Measurements from ENCODE around the gene EPN3.

Gene EPN3

GRCh38 chr17:50513495-50513894, 19.0 kb upstream of the EPN3 start:
- no peak overlapping the region for H3K4me3 ChIP-seq (ENCODE audit: extremely low read depth, insufficient read depth, low read length, poor library complexity, severe bottlenecking)
- no peaks in the 10 kb centered on the region for H3K36me3 ChIP-seq (ENCODE audit: control insufficient read depth, insufficient read depth, low read length)
- WGBS, 2 experiments (ENCODE audit: insufficient coverage in 2 of 2) = 80 to 91% methylated on average over 3 of the region's 4 CpGs
- no peaks in the 10 kb centered on the region for H3K9me3 ChIP-seq (ENCODE audit: control insufficient read depth, low read length)
- peaks cover 11% of the 10 kb centered on the region for H3K4me1 ChIP-seq (ENCODE audit: control insufficient read depth, insufficient read depth, low read length, poor library complexity, severe bottlenecking)
- H3K27ac ChIP-seq (ENCODE audit: low read depth, low read length, severe bottlenecking) = no peak overlapping the region

GRCh38 chr17:50514388-50514787, 18.1 kb upstream of the EPN3 start:
- no peak overlapping the region for H3K27ac ChIP-seq (ENCODE audit: low read depth, low read length, severe bottlenecking)
- WGBS, 2 experiments (ENCODE audit: insufficient coverage in 2 of 2) = 65% methylated on average over 3 of the region's 3 CpGs; no CpG with 5 or more reads in 1 of the 2 experiments
- H3K4me3 ChIP-seq (ENCODE audit: extremely low read depth, insufficient read depth, low read length, poor library complexity, severe bottlenecking) = no peak overlapping the region

GRCh38 chr17:50514936-50515702, 17.4 kb upstream of the EPN3 start:
- H3K4me3 ChIP-seq (ENCODE audit: extremely low read depth, insufficient read depth, low read length, poor library complexity, severe bottlenecking) = no peak overlapping the region
- 56 to 88% methylated on average over 2 to 6 of the region's 6 CpGs for WGBS, 2 experiments (ENCODE audit: insufficient coverage in 2 of 2)
- no peak overlapping the region for H3K27ac ChIP-seq (ENCODE audit: low read depth, low read length, severe bottlenecking)
- no peaks in the 10 kb centered on the region for H3K36me3 ChIP-seq (ENCODE audit: control insufficient read depth, insufficient read depth, low read length)
- H3K9me3 ChIP-seq (ENCODE audit: control insufficient read depth, low read length) = no peaks in the 10 kb centered on the region
- H3K4me1 ChIP-seq (ENCODE audit: control insufficient read depth, insufficient read depth, low read length, poor library complexity, severe bottlenecking) = peaks cover 11% of the 10 kb centered on the region

More at GRCh38 chr17:50514388-50514787, 18.1 kb upstream of the EPN3 start:
- Histone ChIP-seq H3K4me1 (ENCODE audit: control insufficient read depth, insufficient read depth, low read length, poor library complexity, severe bottlenecking) (peaks cover 11% of the 10 kb centered on the region), H3K9me3 (ENCODE audit: control insufficient read depth, low read length) (no peaks in the 10 kb centered on the region), H3K36me3 (ENCODE audit: control insufficient read depth, insufficient read depth, low read length) (no peaks in the 10 kb centered on the region)

GRCh38 chr17:50517011-50517410, 15.5 kb upstream of the EPN3 start:
- no peaks in the 10 kb centered on the region for H3K36me3 ChIP-seq (ENCODE audit: control insufficient read depth, insufficient read depth, low read length)
- 86 to 100% methylated on average over 2 to 3 of the region's 4 CpGs for WGBS, 2 experiments (ENCODE audit: insufficient coverage in 2 of 2)
- H3K27ac ChIP-seq (ENCODE audit: low read depth, low read length, severe bottlenecking) = no peak overlapping the region
- H3K9me3 ChIP-seq (ENCODE audit: control insufficient read depth, low read length) = no peaks in the 10 kb centered on the region
- H3K4me3 ChIP-seq (ENCODE audit: extremely low read depth, insufficient read depth, low read length, poor library complexity, severe bottlenecking) = no peak overlapping the region
- peaks cover 5% of the 10 kb centered on the region for H3K4me1 ChIP-seq (ENCODE audit: control insufficient read depth, insufficient read depth, low read length, poor library complexity, severe bottlenecking)

- Histone ChIP-seq H3K4me3 (ENCODE audit: extremely low read depth, insufficient read depth, low read length, poor library complexity, severe bottlenecking) (no peak overlapping the region), H3K4me1 (ENCODE audit: control insufficient read depth, insufficient read depth, low read length, poor library complexity, severe bottlenecking) (peaks cover 5% of the 10 kb centered on the region), H3K36me3 (ENCODE audit: control insufficient read depth, insufficient read depth, low read length) (no peaks in the 10 kb centered on the region), H3K27ac (ENCODE audit: low read depth, low read length, severe bottlenecking) (no peak overlapping the region), H3K9me3 (ENCODE audit: control insufficient read depth, low read length) (no peaks in the 10 kb centered on the region)
- WGBS, 2 experiments (ENCODE audit: insufficient coverage in 2 of 2) = 87 to 88% methylated on average over 6 to 8 of the region's 8 CpGs
These were observed 14.8 kb upstream of the EPN3 start for GRCh38 chr17:50517504-50518383.

- peaks cover 5% of the 10 kb centered on the region for H3K4me1 ChIP-seq (ENCODE audit: control insufficient read depth, insufficient read depth, low read length, poor library complexity, severe bottlenecking)
- H3K9me3 ChIP-seq (ENCODE audit: control insufficient read depth, low read length) = no peaks in the 10 kb centered on the region
- 85 to 88% methylated on average over 12 of the region's 13 CpGs for WGBS, 2 experiments (ENCODE audit: insufficient coverage in 2 of 2)
- no peak overlapping the region for H3K27ac ChIP-seq (ENCODE audit: low read depth, low read length, severe bottlenecking)
- no peak overlapping the region for H3K4me3 ChIP-seq (ENCODE audit: extremely low read depth, insufficient read depth, low read length, poor library complexity, severe bottlenecking)
- H3K36me3 ChIP-seq (ENCODE audit: control insufficient read depth, insufficient read depth, low read length) = no peaks in the 10 kb centered on the region
These were observed 14.0 kb upstream of the EPN3 start for GRCh38 chr17:50518384-50519023.

- Histone ChIP-seq H3K27ac (ENCODE audit: low read depth, low read length, severe bottlenecking) (no peak overlapping the region), H3K9me3 (ENCODE audit: control insufficient read depth, low read length) (no peaks in the 10 kb centered on the region), H3K4me3 (ENCODE audit: extremely low read depth, insufficient read depth, low read length, poor library complexity, severe bottlenecking) (no peak overlapping the region), H3K4me1 (ENCODE audit: control insufficient read depth, insufficient read depth, low read length, poor library complexity, severe bottlenecking) (peaks cover 4% of the 10 kb centered on the region), H3K36me3 (ENCODE audit: control insufficient read depth, insufficient read depth, low read length) (no peaks in the 10 kb centered on the region)
- WGBS, 2 experiments (ENCODE audit: insufficient coverage in 2 of 2) = 85% methylated on average over 6 to 7 of the region's 8 CpGs
These were observed 13.2 kb upstream of the EPN3 start for GRCh38 chr17:50519141-50519834.

GRCh38 chr17:50520483-50520882, 12.1 kb upstream of the EPN3 start:
- Histone ChIP-seq H3K4me1 (ENCODE audit: control insufficient read depth, insufficient read depth, low read length, poor library complexity, severe bottlenecking) (no peaks in the 10 kb centered on the region), H3K27ac (ENCODE audit: low read depth, low read length, severe bottlenecking) (no peak overlapping the region), H3K9me3 (ENCODE audit: control insufficient read depth, low read length) (no peaks in the 10 kb centered on the region), H3K4me3 (ENCODE audit: extremely low read depth, insufficient read depth, low read length, poor library complexity, severe bottlenecking) (no peak overlapping the region), H3K36me3 (ENCODE audit: control insufficient read depth, insufficient read depth, low read length) (no peaks in the 10 kb centered on the region)
- WGBS, 2 experiments (ENCODE audit: insufficient coverage in 2 of 2) = 91 to 100% methylated on average over 2 of the region's 2 CpGs

GRCh38 chr17:50521514-50521913, 11.0 kb upstream of the EPN3 start:
- Histone ChIP-seq H3K4me3 (ENCODE audit: extremely low read depth, insufficient read depth, low read length, poor library complexity, severe bottlenecking) (no peak overlapping the region), H3K36me3 (ENCODE audit: control insufficient read depth, insufficient read depth, low read length) (no peaks in the 10 kb centered on the region), H3K9me3 (ENCODE audit: control insufficient read depth, low read length) (no peaks in the 10 kb centered on the region), H3K4me1 (ENCODE audit: control insufficient read depth, insufficient read depth, low read length, poor library complexity, severe bottlenecking) (no peaks in the 10 kb centered on the region), H3K27ac (ENCODE audit: low read depth, low read length, severe bottlenecking) (no peak overlapping the region)
- 83 to 100% methylated on average over 1 to 2 of the region's 2 CpGs for WGBS, 2 experiments (ENCODE audit: insufficient coverage in 2 of 2)

GRCh38 chr17:50522766-50523165, 9.8 kb upstream of the EPN3 start:
- H3K4me3 ChIP-seq (ENCODE audit: extremely low read depth, insufficient read depth, low read length, poor library complexity, severe bottlenecking) = no peak overlapping the region
- H3K36me3 ChIP-seq (ENCODE audit: control insufficient read depth, insufficient read depth, low read length) = no peaks in the 10 kb centered on the region
- no peaks in the 10 kb centered on the region for H3K4me1 ChIP-seq (ENCODE audit: control insufficient read depth, insufficient read depth, low read length, poor library complexity, severe bottlenecking)
- no peaks in the 10 kb centered on the region for H3K9me3 ChIP-seq (ENCODE audit: control insufficient read depth, low read length)
- 96% methylated on average over 9 to 10 of the region's 10 CpGs for WGBS, 2 experiments (ENCODE audit: insufficient coverage in 2 of 2)
- H3K27ac ChIP-seq (ENCODE audit: low read depth, low read length, severe bottlenecking) = no peak overlapping the region
